HG03439 (cell line): ENCODE results near the gene ZNF230.

Experiments
- ATAC-seq: cut with Tn5 transposase; IDR thresholded peaks from one replicate; pipeline ENCODE4 v1.9.1; 2021; ENCODE audit warnings: mild to moderate bottlenecking, moderate library complexity; ENCODE audit not compliant: unreplicated experiment

The ZNF230 gene

GRCh38 chr19:44032001-44032610 is 29.3 kb downstream of the ZNF230 start:
- ATAC-seq, result no peak

- ATAC-seq, result no peak
Measured at GRCh38 chr19:44042147-44042546, 39.4 kb downstream of the ZNF230 start.

GRCh38 chr19:44050740-44051649 is 48.2 kb downstream of the ZNF230 start:
- ATAC-seq, result no peak

GRCh38 chr19:44051650-44052402 is 49.1 kb downstream of the ZNF230 start, which contains the start of gene ZNF223:
Gene ZNF223, plus strand, starts transcription at chr19:44052036. Its CDS starts 3,141 bp downstream, at chr19:44055177.
- ATAC-seq, result no peak

GRCh38 chr19:44055870-44056269 is 53.1 kb downstream of the ZNF230 start:
- no peak for ATAC-seq

- ATAC-seq, result no peak
Measured at GRCh38 chr19:44059229-44059628, 56.5 kb downstream of the ZNF230 start.

- no peak for ATAC-seq
Measured at GRCh38 chr19:44061038-44061437, 58.3 kb downstream of the ZNF230 start.
